Loucy (cell line): ENCODE data around the gene TTC32.

ENCODE experiments used
- EZH2phosphoT487 ChIP-seq: fragments of 200-600 bp; IDR thresholded peaks from 2 replicates; pipeline ENCODE4 v1.6.1; 2018; ENCODE audit warnings: antibody characterized with exemption, mild to moderate bottlenecking, moderate library complexity, borderline replicate concordance
- TF ChIP-seq, protein P1 (sequence below): fragments of 200-600 bp; sonication (generic); conservative IDR thresholded peaks from 2 replicates; pipeline ENCODE4 v1.5.1; 2014; ENCODE audit warnings: mild to moderate bottlenecking, antibody characterized with exemption, low read length

DNA sequence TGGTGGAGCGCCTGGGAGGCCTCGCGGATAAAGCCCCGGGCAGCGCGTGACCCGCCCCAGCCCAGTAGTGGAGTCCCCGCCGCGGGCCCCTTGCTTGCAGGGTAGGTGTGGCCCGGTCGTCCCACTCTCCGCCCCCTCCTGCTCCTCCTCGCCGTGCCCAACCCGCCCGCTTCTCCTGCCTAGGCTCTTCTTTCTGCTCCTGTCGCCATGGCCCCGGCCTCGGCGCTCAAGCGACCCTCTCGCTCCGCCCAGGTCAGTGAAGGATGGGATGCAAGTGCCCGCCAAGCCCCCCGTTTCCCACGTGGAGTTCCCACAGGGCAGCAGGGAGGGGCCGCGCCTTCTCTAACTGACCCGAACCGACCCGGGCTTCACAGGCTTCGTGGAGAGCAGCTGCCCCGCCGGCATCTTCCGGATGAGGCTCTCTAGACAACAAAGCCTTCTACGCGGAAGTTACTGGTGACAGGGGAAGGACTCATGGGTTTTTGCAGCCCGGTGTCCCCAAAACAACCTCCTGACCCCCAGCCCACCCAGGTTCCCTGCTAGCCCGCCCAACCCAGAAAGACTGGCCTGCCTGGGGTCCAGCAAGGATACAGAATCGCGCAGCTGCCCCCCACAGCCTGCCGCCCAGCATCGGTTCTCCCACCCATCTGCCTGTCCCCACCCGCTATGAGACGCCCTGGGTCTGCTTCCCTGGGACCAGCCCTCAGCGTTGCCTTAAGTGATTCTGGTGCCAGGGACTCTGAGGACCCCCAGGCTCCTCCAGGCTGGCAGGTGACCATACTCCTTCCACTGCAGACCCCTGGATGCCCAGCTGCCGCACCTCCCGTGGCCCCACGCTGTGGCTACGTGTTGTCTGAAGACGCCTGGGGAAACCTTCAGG is 32.8 kb downstream of the TTC32 start:
- TF ChIP-seq, protein P1, sequence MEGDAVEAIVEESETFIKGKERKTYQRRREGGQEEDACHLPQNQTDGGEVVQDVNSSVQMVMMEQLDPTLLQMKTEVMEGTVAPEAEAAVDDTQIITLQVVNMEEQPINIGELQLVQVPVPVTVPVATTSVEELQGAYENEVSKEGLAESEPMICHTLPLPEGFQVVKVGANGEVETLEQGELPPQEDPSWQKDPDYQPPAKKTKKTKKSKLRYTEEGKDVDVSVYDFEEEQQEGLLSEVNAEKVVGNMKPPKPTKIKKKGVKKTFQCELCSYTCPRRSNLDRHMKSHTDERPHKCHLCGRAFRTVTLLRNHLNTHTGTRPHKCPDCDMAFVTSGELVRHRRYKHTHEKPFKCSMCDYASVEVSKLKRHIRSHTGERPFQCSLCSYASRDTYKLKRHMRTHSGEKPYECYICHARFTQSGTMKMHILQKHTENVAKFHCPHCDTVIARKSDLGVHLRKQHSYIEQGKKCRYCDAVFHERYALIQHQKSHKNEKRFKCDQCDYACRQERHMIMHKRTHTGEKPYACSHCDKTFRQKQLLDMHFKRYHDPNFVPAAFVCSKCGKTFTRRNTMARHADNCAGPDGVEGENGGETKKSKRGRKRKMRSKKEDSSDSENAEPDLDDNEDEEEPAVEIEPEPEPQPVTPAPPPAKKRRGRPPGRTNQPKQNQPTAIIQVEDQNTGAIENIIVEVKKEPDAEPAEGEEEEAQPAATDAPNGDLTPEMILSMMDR, result no peak
- no peak for TF ChIP-seq EZH2phosphoT487
